Esophagus muscularis mucosa (tissue), 4 donors: ENCODE measurements around the gene ZNF784.

Experiments
- EP300 ChIP-seq: sonication (generic); formaldehyde crosslinking; IDR thresholded peaks from one replicate; pipeline ENCODE4 v1.6.1; 2017; ENCODE audit warnings: antibody characterized with exemption
- POLR2A ChIP-seq: fragments of 450-650 bp; IDR thresholded peaks from one replicate; pipeline ENCODE4 v1.6.1; 2017; ENCODE audit warnings: antibody characterized with exemption, moderate library complexity, mild to moderate bottlenecking, low read depth
- POLR2AphosphoS5 ChIP-seq, 2 donors: sonication (generic); formaldehyde crosslinking; IDR thresholded peaks; one replicate each; pipeline ENCODE4 v1.6.1; 2017; ENCODE audit warnings: antibody characterized with exemption in 2 of 2
- TF ChIP-seq, protein P1 (sequence below), 3 experiments: fragments of 200-600 bp in 2 of 3; fragments of 450-650 bp in 1 of 3; sonication (generic) in 2 of 3; IDR thresholded peaks; one replicate each; pipeline ENCODE4 v1.5.1; 2017 to 2019; ENCODE audit warnings: antibody characterized with exemption in 3 of 3, mild to moderate bottlenecking in 2 of 3, moderate library complexity in 1 of 3

DNA sequence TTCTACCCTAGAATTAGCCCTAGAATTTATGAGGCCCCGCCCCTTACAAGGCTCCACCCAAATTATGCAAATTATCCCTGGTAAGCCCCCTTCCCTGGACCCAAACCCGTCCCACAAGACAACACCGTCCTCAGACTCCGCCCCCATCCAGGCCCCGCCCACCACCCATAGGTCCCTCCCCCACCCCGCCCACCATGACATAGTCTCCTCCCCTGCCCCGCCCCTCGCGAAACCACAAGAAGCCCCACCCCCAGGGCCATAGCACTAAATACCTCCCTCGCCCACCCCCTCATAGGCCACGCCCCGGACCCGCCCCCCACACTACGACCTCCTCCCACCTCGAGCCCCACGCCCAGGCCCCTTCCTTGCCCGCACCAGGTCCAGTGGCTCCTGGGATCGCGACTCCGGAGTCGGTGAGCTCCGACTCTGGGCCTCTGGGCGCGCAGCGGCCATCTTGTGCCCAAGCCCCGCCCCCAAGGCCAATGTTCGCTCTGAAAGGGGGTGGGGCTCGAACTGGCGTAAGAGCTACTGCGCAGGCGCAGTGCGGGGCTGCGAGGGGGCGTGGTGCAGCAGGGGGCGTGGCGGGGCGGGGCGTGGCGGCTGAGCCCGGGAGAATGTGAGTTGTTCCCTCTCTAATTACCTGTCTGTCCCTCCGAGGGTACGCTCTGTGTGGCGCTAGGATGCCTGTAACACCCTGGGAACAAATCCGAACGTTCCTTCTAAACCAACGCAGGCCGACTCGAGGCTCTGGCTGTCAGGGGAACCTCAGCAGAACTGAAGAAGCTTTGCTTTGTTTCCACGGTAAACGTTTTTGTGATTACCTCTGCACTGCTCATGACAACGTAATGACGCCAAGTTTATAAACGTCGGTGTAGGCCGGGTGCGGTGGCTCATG lies at the start of gene ZNF784:
- TF ChIP-seq POLR2A (no peak), POLR2AphosphoS5 (IDR thresholded peaks at IDR 0.05) (peak; percentile 80 to 82), EP300 (no peak)
- TF ChIP-seq, protein P1, sequence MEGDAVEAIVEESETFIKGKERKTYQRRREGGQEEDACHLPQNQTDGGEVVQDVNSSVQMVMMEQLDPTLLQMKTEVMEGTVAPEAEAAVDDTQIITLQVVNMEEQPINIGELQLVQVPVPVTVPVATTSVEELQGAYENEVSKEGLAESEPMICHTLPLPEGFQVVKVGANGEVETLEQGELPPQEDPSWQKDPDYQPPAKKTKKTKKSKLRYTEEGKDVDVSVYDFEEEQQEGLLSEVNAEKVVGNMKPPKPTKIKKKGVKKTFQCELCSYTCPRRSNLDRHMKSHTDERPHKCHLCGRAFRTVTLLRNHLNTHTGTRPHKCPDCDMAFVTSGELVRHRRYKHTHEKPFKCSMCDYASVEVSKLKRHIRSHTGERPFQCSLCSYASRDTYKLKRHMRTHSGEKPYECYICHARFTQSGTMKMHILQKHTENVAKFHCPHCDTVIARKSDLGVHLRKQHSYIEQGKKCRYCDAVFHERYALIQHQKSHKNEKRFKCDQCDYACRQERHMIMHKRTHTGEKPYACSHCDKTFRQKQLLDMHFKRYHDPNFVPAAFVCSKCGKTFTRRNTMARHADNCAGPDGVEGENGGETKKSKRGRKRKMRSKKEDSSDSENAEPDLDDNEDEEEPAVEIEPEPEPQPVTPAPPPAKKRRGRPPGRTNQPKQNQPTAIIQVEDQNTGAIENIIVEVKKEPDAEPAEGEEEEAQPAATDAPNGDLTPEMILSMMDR (IDR thresholded peaks at IDR 0.05): peak in 1 of 3 experiments; percentile 6
